GM19438 (cell line): ENCODE data around the gene ZBTB42.

ENCODE experiments used
- ATAC-seq: cut with Tn5 transposase; IDR thresholded peaks from one replicate; pipeline ENCODE4 v1.9.1; 2021; ENCODE audit warnings: low read depth; ENCODE audit not compliant: unreplicated experiment

The ZBTB42 gene

GRCh38 chr14:104800771-104801519 lies at the start of gene ZBTB42:
Gene ZBTB42 (plus strand): TSS chr14:104801101. CDS start chr14:104801198, 97 bp downstream.
- ATAC-seq: peak; percentile 36

GRCh38 chr14:104751539-104752422 lies 49.1 kb upstream of the ZBTB42 start:
- ATAC-seq: no peak

GRCh38 chr14:104752423-104752734 lies 48.5 kb upstream of the ZBTB42 start:
- ATAC-seq: peak; percentile 87

- ATAC-seq: peak; percentile 91
Measured at GRCh38 chr14:104752735-104753527, 48.0 kb upstream of the ZBTB42 start, which contains the start of gene SIVA1. Gene SIVA1 (plus strand): TSS chr14:104753147. CDS start chr14:104753202, 55 bp downstream.

- no peak for ATAC-seq
Measured at GRCh38 chr14:104753528-104754212, 47.2 kb upstream of the ZBTB42 start.

GRCh38 chr14:104754213-104754851 lies 46.6 kb upstream of the ZBTB42 start:
- no peak for ATAC-seq

- ATAC-seq: no peak
Measured at GRCh38 chr14:104755621-104756020, 45.3 kb upstream of the ZBTB42 start.

GRCh38 chr14:104756477-104757237 lies 44.2 kb upstream of the ZBTB42 start:
- no peak for ATAC-seq

GRCh38 chr14:104757238-104757585 lies 43.7 kb upstream of the ZBTB42 start:
- ATAC-seq: no peak

GRCh38 chr14:104757681-104758392 lies 43.1 kb upstream of the ZBTB42 start:
- ATAC-seq: no peak

- no peak for ATAC-seq
Measured at GRCh38 chr14:104758981-104759969, 41.6 kb upstream of the ZBTB42 start.

- no peak for ATAC-seq
Measured at GRCh38 chr14:104765517-104765916, 35.4 kb upstream of the ZBTB42 start.

GRCh38 chr14:104766256-104766862 lies 34.5 kb upstream of the ZBTB42 start:
- ATAC-seq: no peak

- no peak for ATAC-seq
Measured at GRCh38 chr14:104766863-104767633, 33.9 kb upstream of the ZBTB42 start.

GRCh38 chr14:104767634-104767918 lies 33.3 kb upstream of the ZBTB42 start:
- ATAC-seq: no peak
